Gastrocnemius medialis (tissue), 4 donors: Measurements from ENCODE around the gene TFCP2. TPM values are rescaled to one million over a fixed set of nuclear protein-coding genes. Genes with fewer than 3 reads are reported as not detected.

Experiments used
- ATAC-seq, 2 donors: fragments of 150-250 bp; one replicate each; pipeline ENCODE4 v1.9.1; 2016
- DNase-seq, 2 donors: peaks; one replicate each; pipeline ENCODE4 v3.0.0-alpha.2; 2019
- H3K27ac ChIP-seq, 4 donors: fragments of 200-600 bp; sonication (generic); 1 replicate in 1 of 4; 2 replicates in 3 of 4; pipeline ENCODE4 v1.5.1; 2016 to 2018; ENCODE audit warnings: mild to moderate bottlenecking in 2 of 4, moderate library complexity in 1 of 4
- H3K27me3 ChIP-seq, 3 donors: fragments of 200-600 bp; sonication (generic) in 2 of 3; 1 replicate in 1 of 3; 2 replicates in 2 of 3; pipeline versions ENCODE4 v1.5.1 to v1.6.0; 2016 to 2019; ENCODE audit warnings: mild to moderate bottlenecking in 1 of 3, moderate library complexity in 1 of 3
- H3K36me3 ChIP-seq, 2 donors: fragments of 200-600 bp; sonication (generic) in 1 of 2; one replicate each; pipeline ENCODE4 v1.5.1; 2017 to 2018
- H3K4me1 ChIP-seq, 2 donors: fragments of 200-600 bp; sonication (generic) in 1 of 2; one replicate each; pipeline ENCODE4 v1.5.1; 2016 to 2017; ENCODE audit warnings: mild to moderate bottlenecking in 2 of 2
- H3K4me3 ChIP-seq, 4 donors: fragments of 200-600 bp; sonication (generic) in 3 of 4; 1 replicate in 1 of 4; 2 replicates in 3 of 4; pipeline ENCODE4 v1.5.1; 2016 to 2019; ENCODE audit warnings: mild to moderate bottlenecking in 2 of 4
- H3K9me3 ChIP-seq, 3 donors: fragments of 200-600 bp; sonication (generic) in 2 of 3; 1 replicate in 1 of 3; 2 replicates in 2 of 3; pipeline ENCODE4 v1.5.1; 2016 to 2019
- CTCF ChIP-seq, 5 experiments: fragments of 450-650 bp in 3 of 5; fragments of 200-600 bp in 2 of 5; sonication (generic) in 2 of 5; IDR thresholded peaks in 4 of 5; conservative IDR thresholded peaks in 1 of 5; 1 replicate in 4 of 5; 2 replicates in 1 of 5; pipeline ENCODE4 v1.5.1; 2016 to 2019; ENCODE audit warnings: antibody characterized with exemption in 5 of 5, mild to moderate bottlenecking in 3 of 5, moderate library complexity in 3 of 5
- POLR2A ChIP-seq, 2 donors: fragments of 450-650 bp; IDR thresholded peaks; one replicate each; pipeline ENCODE4 v1.6.1; 2017; ENCODE audit warnings: antibody characterized with exemption in 2 of 2, mild to moderate bottlenecking in 2 of 2, moderate library complexity in 2 of 2
- in situ Hi-C, 4 donors: fragments of 200-750 bp; cut with MboI; loops; one replicate each; pipeline versions ENCODE4 v1.15.0 to v1.8.0; 2017; ENCODE audit warnings: low sequenced_read_pairs in 4 of 4
- intact Hi-C: fragments of 100-400 bp; cut with DNase I; formaldehyde crosslinking; loops from one replicate; pipeline ENCODE4 v1.15.1; 2023; ENCODE audit warnings: low total_unique reads
- total RNA-seq, 4 donors: library from RNA; depleted of rRNA; stranded (reverse); fragments of >200 nt; gene quantifications; one replicate each; pipeline versions ENCODE4 v1.1.0 to v1.2.3, GENCODE V29; 2016

The TFCP2 gene
- total RNA-seq, 4 donors from 2014 or later, result 8.9 to 14.2 (median 10.8) TPM

GRCh38 chr12:51218607-51219161 lies 45.7 kb upstream of the TFCP2 start:
- peak overlapping the region; percentile 85 to 98 (median 89) for H3K4me3 ChIP-seq
- no peaks in the 10 kb centered on the region for H3K9me3 ChIP-seq
- peak overlapping the region; percentile 98 to 100 (median 99) for H3K27ac ChIP-seq
- peaks cover 17 to 19% of the 10 kb centered on the region in 2 donors for H3K4me1 ChIP-seq
- H3K36me3 ChIP-seq, result no peaks in the 10 kb centered on the region
- intact Hi-C loops, result loop anchor here (1.0 to 5.0 kb wide), 4 partner anchors 20 to 291 kb away; partner anchors contain the start of genes CSRNP2, DAZAP2 and TFCP2
- peak; percentile 20 to 26 for ATAC-seq
- in situ Hi-C loops, result no loop called here
- no peaks in the 10 kb centered on the region for H3K27me3 ChIP-seq
- peak in 1 of 2 donors; percentile 26 for DNase-seq
- no peak for TF ChIP-seq POLR2A (IDR thresholded peaks at IDR 0.05)
- no peak for TF ChIP-seq CTCF (IDR thresholded peaks at IDR 0.05 in 4 of 5, conservative IDR thresholded peaks at IDR 0.05 in 1 of 5)

- TF ChIP-seq POLR2A (IDR thresholded peaks at IDR 0.05) (peak; percentile 68 to 74), CTCF (IDR thresholded peaks at IDR 0.05 in 4 of 5, conservative IDR thresholded peaks at IDR 0.05 in 1 of 5) (peak; percentile 31 to 92 (median 65))
- DNase-seq (peak; percentile 52 to 77), ATAC-seq (peak; percentile 87 to 88)
- Histone ChIP-seq H3K27me3 (no peaks in the 10 kb centered on the region), H3K4me1 (peaks cover 17 to 19% of the 10 kb centered on the region in 2 donors), H3K27ac (peak within 1 kb of the TSS; percentile 98 to 100 (median 99)), H3K9me3 (no peaks in the 10 kb centered on the region), H3K4me3 (peak within 1 kb of the TSS; percentile 85 to 98 (median 89)), H3K36me3 (no peaks in the 10 kb centered on the region)
- in situ Hi-C loops (no loop called here), intact Hi-C loops (loop anchor here (1.0 to 5.0 kb wide), 5 partner anchors 20 to 291 kb away; partner anchors contain the start of genes CSRNP2, DAZAP2 and TFCP2)
These were observed 45.2 kb upstream of the TFCP2 start, which contains the start of gene POU6F1 for GRCh38 chr12:51217968-51218606. TSS of gene POU6F1 (minus strand) at chr12:51218062. CDS start at chr12:51206836, 11,226 bp downstream.

GRCh38 chr12:51217133-51217967 lies 44.4 kb upstream of the TFCP2 start:
- peak; percentile 54 to 57 for ATAC-seq
- Histone ChIP-seq H3K9me3 (no peaks in the 10 kb centered on the region), H3K4me1 (peaks cover 17 to 19% of the 10 kb centered on the region in 2 donors), H3K4me3 (peak overlapping the region; percentile 85 to 98 (median 89)), H3K27ac (peak overlapping the region; percentile 98 to 100 (median 99)), H3K36me3 (no peaks in the 10 kb centered on the region), H3K27me3 (no peaks in the 10 kb centered on the region)
- peak; percentile 16 to 41 for TF ChIP-seq POLR2A (IDR thresholded peaks at IDR 0.05)
- TF ChIP-seq CTCF (IDR thresholded peaks at IDR 0.05 in 4 of 5, conservative IDR thresholded peaks at IDR 0.05 in 1 of 5), result peak in 4 of 5 experiments; percentile 13 to 46 (median 32)
- intact Hi-C loops (loop anchor here (1.0 to 5.0 kb wide), 3 partner anchors 135 to 290 kb away; partner anchors contain the start of gene CSRNP2), in situ Hi-C loops (no loop called here)
- peak; percentile 36 to 63 for DNase-seq

- Histone ChIP-seq H3K27ac (peak overlapping the region; percentile 98 to 100 (median 99)), H3K27me3 (no peaks in the 10 kb centered on the region), H3K4me1 (peaks cover 17 to 19% of the 10 kb centered on the region in 2 donors), H3K9me3 (no peaks in the 10 kb centered on the region), H3K36me3 (no peaks in the 10 kb centered on the region), H3K4me3 (peak overlapping the region; percentile 85 to 98 (median 89))
- TF ChIP-seq POLR2A (IDR thresholded peaks at IDR 0.05), result no peak
- TF ChIP-seq CTCF (IDR thresholded peaks at IDR 0.05 in 4 of 5, conservative IDR thresholded peaks at IDR 0.05 in 1 of 5), result no peak
- no peak for DNase-seq
- intact Hi-C loops, result loop anchor here (1.0 to 5.0 kb wide), 3 partner anchors 134 to 289 kb away; partner anchors contain the start of gene CSRNP2
- ATAC-seq, result no peak
- in situ Hi-C loops, result no loop called here
These were observed 43.7 kb upstream of the TFCP2 start for GRCh38 chr12:51216642-51217041.
